Activated T-helper 1 cell treated with anti-CD3 and anti-CD28 coated beads, Interleukin-2, amount 50 U/mL, for 16 hours (primary cell): ENCODE measurements around the gene RSAD2.
"Not testable (repeated sequence)": the region's sequence is repeated elsewhere in the genome, so short reads cannot be mapped to it uniquely, and the experiment has no call there.

ENCODE experiments used
- DNase-seq, 2 donors: peaks; one replicate each; pipeline ENCODE4 v3.0.0-alpha.2; 2020; ENCODE audit warnings: low read depth in 1 of 2, low spot score in 1 of 2

Gene RSAD2

DNA sequence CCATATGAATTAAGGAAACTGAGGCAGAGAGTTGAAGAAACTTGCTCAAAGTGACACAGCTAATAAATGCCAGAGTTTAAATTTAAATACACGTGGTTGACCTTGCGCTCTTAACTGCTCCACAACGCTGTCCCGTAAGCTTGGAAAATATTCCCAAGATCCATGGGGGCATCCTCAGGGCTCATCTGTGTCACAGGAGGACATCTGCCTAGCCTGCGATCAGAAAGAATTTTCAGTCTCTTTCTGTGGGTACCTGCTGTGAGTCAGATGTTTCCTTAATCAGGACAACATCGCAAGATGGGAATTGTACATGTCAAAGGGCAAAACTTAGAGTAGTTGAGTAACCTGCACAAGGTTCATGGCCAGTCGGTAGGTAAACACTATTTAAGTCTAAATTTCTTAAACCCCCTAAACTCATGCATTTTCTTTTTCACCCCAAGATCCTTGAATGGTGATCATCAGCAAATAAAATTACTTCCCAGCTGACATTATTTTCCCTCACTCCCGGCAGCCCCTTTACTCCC, 13.3 kb upstream of the RSAD2 start:
- no peak for DNase-seq

DNA sequence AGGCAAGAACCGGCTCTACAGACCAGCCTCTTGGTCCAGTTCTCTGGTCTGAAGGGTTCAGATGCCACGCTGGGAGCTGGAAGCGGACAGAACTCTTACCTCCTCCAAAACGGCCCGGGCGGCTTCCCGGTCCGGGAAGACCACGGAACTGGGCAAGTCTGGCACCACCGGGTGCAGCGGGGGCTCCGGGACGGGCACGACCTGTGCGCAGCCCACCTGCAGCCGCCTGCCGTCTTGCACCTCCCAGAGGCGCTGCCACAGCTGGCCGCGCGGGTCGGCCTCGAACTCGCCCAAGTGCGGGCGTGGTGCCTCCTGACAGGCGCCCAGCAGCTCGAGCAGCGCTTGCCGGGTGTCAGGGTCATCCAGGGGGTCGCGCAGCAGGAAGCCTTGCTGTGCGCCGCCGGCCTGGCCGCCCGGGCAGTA, 12.6 kb upstream of the RSAD2 start:
- peak in 1 of 2 donors; percentile 4 for DNase-seq

DNA sequence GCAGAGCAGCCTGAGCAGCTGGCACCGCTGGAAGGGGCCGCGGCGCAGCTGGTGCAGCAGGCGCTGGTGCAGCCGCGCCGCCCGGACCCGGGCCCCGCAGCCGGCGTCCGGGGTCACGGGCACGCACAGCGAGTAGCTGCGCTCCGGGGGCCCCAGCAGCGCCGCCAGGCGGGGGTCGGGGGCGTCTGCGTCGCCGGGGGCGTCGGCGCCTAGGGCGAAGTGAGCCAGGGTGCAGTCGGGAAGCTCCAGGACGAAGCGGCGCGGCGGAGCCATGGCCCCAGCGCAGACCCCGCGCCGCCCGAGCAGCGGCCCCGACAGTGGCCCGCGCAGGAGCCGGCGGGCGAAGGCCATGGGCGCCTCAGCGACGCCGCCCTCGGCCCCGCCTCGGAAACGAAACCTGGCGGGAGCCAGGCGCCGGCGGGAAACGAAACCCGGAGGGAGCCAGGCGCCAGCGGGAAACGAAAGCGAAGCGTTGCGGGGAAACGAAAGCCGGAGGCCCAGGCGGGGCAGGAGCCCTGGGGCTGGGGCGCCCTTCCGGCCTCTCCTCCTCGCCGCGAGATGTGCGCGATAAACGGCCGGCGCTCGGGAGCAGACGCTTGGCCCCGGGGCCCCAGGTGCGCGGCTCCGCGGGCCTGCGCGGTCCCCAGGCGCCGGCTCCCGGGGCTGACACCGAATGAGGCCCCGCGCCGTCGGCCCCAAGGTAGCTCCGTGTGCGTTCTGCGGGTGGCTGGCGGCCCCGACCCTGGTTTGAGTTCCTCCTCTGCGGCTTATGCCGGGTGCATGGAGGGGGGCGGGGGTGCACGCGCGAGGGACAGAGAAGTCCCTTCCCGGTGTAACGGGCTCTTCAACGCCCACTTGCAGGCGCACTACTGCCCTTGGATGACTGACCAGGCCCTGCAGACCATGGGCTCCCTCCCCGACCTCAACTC, 12.0 kb upstream of the RSAD2 start, which contains the start of gene CMPK2:
TSS of gene CMPK2 (minus strand) at position 562 of the 929 bp plus-strand sequence. CDS start at position 351, 211 bp downstream.
- peak; percentile 55 to 69 for DNase-seq

DNA sequence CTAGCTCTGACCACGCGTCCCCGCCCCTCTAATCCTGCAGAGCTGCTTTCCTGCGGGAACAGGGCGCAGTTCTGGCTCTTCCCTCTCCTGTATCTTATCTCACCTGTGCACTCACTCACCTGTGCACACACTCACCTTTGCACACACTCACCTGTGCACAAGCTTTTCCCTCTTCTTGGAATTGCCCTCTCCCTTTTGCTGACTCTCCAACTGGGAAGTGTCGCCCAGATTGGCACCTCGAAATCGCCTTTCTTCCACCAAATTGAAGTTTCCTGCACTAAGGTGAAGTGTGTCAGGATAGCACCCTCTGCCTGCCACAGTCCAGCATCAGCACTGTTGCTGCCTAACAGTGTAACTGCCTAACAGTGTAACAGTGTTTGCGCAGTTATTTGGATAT, 11.3 kb upstream of the RSAD2 start:
- DNase-seq: peak in 1 of 2 donors; percentile 20

DNA sequence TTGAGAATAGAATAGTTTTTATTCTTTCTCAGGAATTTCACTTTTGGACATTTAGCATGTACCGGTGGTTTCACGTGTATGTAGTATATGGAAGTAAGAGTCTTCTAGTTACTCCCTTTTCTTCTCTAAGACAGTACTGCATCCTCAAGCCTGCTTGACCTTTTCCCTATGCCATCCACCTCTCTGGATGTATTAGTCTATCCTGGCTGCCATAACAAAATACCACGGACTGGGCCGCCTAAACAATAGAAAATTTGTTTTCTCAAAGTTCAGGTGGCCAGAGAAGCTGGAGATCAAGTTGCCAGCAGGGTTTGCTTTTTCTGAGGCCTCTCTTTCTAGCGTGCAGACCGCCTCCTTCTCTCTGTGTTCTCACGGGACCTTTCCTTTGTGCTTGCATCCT, 10.6 kb upstream of the RSAD2 start:
- no peak for DNase-seq

DNA sequence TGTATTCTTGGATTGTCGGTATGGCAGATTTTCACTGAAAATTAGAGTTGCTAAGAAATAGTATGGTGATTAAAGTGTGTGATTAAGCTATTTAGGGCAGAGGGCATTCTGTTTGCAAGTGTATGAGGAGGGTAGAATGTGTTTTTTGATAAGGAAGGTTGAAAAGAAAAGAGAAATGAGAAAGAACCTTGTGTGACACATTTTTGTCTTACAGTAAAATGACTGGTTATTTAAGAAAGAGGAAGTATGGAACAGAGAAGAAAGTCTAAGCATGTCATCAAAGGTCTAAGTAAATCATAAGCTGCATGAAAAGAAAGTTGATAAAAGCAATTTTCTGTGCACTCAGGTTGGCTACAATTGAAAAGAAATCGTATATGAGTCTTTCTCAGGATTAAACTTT, 5.2 kb upstream of the RSAD2 start:
- no peak for DNase-seq

DNA sequence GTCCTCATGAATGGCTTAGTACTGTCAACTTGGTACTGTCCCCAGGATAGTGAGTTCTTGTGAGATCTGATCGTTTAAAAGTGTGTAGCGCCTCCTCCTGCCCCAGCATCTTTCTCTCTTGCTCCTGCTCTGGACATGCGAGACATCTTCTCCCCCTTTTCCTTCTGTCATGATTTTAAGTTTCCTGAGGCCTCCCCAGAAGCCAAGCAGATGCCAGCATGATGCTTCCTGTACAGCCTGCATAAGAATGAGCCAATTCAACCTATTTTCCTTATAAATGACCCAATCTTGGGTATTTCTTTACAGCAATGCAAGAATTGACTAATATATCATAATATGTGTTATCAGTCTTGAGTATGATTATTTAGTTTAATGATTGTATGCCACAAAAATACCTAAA, 3.5 kb upstream of the RSAD2 start:
- no peak for DNase-seq

DNA sequence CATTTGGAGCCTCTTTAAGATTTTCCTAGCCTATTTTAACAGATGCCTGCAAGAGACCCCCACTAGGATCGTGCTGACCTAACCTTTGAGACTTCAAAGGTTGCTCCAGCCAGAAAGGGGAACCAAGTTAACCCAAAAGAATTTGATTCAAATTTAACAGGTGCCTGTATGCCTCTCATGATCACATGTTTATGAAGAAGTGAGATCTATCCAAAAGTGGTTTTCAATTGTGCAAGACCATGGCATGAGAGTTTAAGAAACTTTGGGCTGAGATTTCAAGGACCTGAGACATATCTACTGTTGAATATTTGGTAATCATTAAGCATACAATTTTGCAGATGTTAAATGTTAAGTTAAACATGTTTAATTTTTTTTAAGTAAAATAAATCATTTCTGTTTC, 1.3 kb upstream of the RSAD2 start:
- DNase-seq: no peak

DNA sequence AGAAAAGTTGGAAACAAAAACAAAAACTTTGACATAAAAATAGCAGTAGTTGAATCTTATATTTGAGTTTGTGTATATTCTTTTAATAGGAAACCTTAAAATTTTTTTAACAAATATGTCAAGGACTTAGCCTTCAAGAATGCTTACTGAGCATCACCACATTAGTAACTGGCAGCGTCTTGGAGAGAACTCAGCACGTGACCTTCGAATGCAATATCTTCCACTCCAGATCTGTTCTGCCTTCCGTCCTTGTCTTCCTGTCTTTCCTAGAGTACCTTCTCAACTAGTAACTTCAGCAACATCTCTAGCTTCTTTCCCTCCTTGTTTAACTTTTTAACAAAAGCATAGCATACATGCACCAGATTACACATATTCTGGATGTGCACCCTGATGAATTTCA, 972 bp downstream of the RSAD2 start:
- DNase-seq: no peak

DNA sequence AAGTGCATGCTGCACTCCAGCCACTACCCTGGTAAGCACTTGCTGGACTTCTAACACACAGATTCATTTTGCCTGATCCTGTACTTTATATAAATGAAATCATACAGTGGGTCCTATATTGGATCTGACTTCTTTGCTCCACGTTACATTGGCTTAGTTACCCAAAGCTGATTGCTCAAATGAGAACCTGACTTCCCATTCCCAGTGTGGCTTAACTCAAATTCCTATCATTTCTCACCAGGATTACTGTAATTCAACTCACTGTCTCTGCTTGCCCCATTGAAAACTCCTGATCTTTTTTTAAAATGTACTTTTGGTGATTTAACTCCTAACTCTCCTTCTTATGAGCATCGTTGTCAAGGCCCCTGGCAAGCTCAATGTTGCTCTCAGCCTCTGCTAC, 1.4 kb downstream of the RSAD2 start:
- DNase-seq: no peak

DNA sequence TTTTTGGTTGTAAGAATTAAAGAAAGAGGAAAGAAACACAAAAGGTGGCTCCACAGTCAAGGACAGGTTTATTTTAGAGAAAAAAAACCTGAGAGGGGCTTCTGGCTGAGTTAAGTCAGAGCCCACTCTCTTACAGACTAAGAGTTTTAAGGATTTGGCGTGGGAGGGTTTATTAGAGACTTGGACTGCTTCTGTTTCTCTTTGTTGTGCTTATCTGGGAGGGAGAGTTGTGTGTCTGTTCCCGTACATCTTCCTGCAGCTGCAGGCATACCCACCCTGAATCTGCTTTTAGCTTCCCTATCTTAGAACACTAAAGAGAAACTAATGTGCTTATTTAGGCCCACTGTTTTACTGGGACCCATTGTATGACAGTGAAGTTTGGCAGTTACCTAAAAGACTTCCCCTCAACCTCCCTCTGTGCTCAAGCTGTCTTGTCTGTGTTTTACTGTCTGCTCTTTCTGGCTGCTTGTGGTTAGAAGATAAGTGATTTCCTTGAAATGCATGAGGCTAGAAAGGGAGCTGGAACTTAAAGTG, 2.7 kb downstream of the RSAD2 start:
- no peak for DNase-seq

DNA sequence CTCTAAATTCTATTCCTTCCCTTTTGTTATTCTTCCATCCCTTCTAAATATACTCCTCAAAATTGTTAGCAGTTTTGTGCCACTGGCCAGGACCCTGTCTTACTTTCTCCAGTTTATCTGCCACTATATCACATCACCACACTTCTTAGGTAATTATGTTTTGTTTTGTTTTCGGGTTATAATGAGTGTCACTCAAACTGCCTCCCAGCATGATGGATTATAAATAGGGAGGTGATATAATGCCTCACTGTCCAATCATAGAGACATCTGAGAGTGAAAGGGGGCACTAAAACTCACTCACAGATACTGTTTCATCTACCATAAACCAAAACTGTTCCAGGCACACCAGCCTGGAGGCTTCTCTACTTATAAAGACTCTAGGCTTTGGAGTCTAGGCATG, 3.5 kb downstream of the RSAD2 start:
- DNase-seq: no peak

DNA sequence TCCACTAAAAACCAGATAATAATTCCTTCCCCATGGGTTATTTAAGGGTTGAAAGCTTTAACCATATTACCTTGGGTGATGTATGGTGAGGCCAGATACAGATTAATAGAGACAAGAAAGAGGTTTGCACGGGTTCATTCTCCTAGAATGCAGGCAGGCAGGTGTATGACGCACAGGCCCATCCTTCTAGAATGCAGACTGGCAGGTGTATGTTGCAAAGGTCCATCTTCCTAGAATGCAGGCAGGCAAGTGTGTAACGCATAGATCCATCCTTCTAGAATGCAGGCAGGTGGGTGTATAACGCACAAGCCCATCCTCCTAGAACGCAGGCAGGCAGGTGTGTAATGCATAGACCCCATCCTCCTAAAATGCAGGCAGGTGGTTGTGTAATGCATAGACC, 3.9 kb downstream of the RSAD2 start:
- DNase-seq: no peak

DNA sequence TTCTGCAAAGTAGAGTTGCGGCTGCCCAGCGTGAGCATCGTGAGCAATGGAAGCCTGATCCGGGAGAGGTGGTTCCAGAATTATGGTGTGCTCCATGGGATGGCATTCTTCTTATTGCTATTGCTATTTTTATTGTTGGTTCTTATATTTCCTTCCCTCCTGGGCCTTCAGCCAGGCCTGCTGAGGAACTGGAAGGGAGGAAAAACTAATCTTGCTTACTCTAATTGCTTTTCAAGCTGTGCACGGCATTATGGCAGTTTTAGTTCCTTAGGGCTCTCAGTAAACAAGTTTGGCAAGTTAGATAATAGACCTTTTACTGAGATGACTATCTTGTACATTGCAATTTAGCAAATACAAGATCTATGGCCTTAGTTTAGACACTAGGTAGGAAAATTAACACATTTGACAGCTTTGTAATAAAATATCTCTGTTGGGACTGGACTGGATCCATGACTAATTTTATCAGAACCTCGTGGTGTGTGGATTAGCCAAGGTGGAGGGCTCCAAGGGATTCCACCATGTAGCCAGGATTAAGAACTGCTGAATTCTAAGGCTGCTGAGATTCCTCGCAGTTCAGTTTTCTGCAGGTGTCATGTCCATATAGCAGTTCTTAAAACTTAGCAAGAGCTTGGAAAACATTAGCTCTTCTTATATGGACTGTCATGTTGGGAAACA, 6.0 kb downstream of the RSAD2 start:
- no peak for DNase-seq

DNA sequence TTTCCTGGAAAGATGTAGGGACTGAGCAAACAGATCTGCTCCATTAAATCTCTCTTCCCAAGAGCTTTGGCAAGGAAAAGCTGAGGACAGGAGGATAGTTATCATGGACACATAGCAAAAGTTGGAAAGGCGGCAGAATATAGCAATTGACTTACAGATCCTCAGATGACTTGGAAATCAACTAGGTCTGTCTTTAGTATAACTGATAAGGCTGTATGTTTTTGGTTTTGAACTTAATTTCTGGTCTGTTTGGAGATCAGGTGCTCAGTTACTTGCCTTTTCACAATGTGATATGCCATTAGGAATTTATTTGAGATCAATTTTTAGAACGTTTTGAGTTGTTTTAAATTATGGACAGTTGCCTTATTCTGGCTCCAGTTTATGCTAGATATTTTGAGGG, 8.0 kb downstream of the RSAD2 start:
- DNase-seq: no peak

DNA sequence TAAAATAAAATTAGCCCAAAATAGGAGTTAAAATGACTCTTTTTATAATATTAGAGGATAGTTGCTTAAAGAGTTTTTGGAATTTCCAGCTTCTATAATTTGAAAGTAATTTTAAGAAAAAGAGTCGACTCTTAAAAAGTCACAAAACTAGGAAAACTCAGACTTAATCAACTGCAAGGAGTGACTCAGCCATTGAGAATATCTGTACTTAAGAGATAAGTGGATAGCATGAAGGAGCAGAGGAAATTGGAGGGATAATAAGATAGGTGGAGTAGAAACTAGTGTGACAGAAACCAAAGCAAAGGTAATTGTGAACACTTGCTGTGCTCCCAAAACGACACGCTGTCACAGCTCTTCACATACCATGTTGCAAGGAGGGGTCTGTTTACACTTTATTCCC, 8.4 kb downstream of the RSAD2 start:
- no peak for DNase-seq

DNA sequence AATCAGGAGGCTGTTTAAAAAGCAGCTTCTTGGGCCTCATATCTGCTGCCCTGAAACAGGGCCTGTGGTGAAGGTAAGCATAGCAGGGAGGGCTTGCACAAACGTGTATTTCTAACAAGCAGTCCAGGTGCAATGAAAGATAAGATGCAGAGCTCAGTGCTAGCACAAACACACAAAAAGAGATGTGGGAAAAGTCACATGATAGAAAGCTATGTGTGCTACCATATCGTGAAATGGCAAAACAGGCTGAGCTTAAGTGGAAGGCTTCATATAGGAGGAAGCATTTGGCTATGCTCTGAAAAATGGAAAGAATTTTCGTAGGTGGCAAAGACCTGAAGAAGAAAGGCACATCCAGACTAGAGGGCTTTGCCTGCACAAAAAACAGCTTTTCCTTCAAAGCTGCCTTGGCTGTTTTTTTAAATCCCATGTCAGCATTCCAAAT, 10.2 kb downstream of the RSAD2 start:
- DNase-seq: no peak

DNA sequence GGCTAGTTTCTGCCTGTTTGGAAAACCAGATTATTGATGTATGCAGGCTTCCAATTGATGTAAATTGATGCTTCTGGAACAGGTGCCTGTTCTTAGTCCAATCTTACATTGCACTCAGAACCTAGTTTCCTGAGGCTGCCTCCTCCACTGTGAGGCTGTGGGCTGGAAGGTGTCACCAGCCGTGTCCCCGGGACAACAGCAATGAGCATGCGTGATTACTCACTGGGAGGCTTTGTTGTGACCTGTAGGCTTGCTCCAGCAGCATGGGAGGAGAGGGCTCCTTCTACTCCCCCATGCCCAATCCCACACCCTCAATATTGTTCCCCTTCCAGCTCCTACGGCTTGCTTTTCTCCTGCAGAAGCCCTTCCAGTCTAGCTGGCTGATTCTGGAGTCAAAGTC, 11.1 kb downstream of the RSAD2 start:
- DNase-seq: no peak

DNA sequence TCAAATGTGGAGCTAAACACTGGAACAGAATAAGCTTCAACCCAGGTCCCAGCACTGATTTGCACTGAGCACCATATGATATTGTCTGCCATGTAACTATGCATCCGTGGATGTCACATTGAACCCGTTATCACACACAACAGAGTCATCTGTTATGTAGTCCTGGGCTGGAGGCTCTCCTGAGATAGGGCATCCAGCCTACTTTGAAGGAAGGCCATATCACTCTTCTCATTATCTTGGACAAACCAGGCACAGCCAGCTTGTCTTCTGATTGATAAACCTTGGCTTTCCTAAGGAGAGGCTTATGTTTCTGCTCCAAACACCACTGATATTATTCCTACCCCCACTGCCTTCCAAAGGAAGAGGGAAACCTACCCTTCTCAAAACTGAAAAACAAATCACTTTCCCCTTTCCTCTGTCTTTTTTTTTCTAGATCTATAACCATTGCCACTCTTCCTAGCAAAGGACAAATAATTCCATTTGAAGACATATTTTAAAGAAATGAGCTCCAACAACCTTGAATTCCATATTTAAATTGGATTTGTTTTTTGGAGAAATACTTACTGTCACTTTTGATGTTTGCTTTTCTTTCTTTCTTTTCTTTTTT, 16.4 kb downstream of the RSAD2 start:
- DNase-seq: no peak

DNA sequence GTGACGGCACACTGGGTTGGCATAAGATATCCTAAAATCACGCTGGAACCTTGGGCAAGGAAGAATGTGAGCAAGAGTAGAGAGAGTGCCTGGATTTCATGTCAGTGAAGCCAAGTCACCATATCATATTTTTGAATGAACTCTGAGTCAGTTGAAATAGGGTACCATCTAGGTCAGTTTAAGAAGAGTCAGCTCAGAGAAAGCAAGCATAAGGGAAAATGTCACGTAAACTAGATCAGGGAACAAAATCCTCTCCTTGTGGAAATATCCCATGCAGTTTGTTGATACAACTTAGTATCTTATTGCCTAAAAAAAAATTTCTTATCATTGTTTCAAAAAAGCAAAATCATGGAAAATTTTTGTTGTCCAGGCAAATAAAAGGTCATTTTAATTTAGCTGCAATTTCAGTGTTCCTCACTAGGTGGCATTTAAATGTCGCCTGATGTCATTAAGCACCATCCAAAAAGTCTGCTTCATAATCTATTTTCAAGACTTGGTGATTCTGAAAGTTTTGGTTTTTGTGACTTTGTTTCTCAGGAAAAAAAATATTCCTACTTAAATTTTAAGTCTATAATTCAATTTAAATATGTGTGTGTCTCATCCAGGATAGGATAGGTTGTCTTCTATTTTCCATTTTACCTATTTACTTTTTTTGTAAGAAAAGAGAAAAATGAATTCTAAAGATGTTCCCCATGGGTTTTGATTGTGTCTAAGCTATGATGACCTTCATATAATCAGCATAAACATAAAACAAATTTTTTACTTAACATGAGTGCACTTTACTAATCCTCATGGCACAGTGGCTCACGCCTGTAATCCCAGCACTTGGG, 19.6 kb downstream of the RSAD2 start:
- DNase-seq: no peak

DNA sequence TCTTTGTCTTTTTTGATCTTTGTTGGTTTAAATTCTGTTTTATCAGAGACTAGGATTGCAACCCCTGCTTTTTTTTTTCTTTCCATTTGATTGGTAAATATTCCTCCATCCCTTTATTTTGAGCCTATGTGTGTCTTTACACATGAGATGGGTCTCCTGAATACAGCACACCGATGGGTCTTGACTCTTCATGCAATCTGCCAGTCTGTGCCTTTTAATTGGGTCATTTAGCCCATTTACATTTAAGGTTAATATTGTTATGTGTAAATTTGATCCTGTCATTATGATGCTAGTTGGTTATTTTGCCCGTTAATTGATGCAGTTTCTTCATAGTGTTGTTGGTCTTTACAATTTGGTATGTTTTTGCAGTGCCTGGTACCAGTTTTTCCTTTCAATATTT, 25.0 kb downstream of the RSAD2 start:
- not testable (repeated sequence) for DNase-seq
